CD4-positive, alpha-beta T cell treated with Interleukin-15 for 1 hour (primary cell): Measurements from ENCODE around the gene HCRTR1.
A peak's percentile ranks its signal among the peaks of the same experiment; 100 is the strongest.

Experiments used
- DNase-seq: peaks from one replicate; pipeline ENCODE4 v3.0.0-alpha.2; 2020

HCRTR1 gene

GRCh38 chr1:31600641-31601040, 16.8 kb upstream of the HCRTR1 start:
- DNase-seq = no peak

- no peak for DNase-seq
Measured at GRCh38 chr1:31602081-31602480, 15.4 kb upstream of the HCRTR1 start.

- peak; percentile 64 for DNase-seq
Measured at GRCh38 chr1:31605908-31606427, 11.5 kb upstream of the HCRTR1 start.

- no peak for DNase-seq
Measured at GRCh38 chr1:31607360-31607759, 10.1 kb upstream of the HCRTR1 start.

- DNase-seq = no peak
Measured at GRCh38 chr1:31609514-31610118, 7.9 kb upstream of the HCRTR1 start.

GRCh38 chr1:31614414-31615005, 3.0 kb upstream of the HCRTR1 start:
- DNase-seq = no peak

- DNase-seq = no peak
Measured at GRCh38 chr1:31615414-31615813, 2.1 kb upstream of the HCRTR1 start.

- no peak for DNase-seq
Measured at GRCh38 chr1:31615939-31616338, 1.6 kb upstream of the HCRTR1 start.

- DNase-seq = no peak
Measured at GRCh38 chr1:31617916-31618746, 642 bp downstream of the HCRTR1 start.

- no peak for DNase-seq
Measured at GRCh38 chr1:31618916-31619846, 1.7 kb downstream of the HCRTR1 start.

- DNase-seq = no peak
Measured at GRCh38 chr1:31620631-31621497, 3.4 kb downstream of the HCRTR1 start.

GRCh38 chr1:31621498-31621820, 4.0 kb downstream of the HCRTR1 start:
- DNase-seq = no peak

GRCh38 chr1:31621847-31622730, 4.6 kb downstream of the HCRTR1 start:
- DNase-seq = no peak

GRCh38 chr1:31623365-31623764, 5.9 kb downstream of the HCRTR1 start:
- DNase-seq = no peak

GRCh38 chr1:31624309-31624708, 6.8 kb downstream of the HCRTR1 start:
- no peak for DNase-seq

GRCh38 chr1:31624731-31625514, 7.4 kb downstream of the HCRTR1 start:
- DNase-seq = no peak

- no peak for DNase-seq
Measured at GRCh38 chr1:31625561-31626222, 8.2 kb downstream of the HCRTR1 start.

- no peak for DNase-seq
Measured at GRCh38 chr1:31626223-31627207, 9.0 kb downstream of the HCRTR1 start.
